Eye (tissue), 1 donor: ENCODE data around the gene RAB9B.

Experiments used
- DNase-seq: peaks from one replicate; pipeline ENCODE4 v3.0.0-alpha.2; 2015

RAB9B gene

DNA sequence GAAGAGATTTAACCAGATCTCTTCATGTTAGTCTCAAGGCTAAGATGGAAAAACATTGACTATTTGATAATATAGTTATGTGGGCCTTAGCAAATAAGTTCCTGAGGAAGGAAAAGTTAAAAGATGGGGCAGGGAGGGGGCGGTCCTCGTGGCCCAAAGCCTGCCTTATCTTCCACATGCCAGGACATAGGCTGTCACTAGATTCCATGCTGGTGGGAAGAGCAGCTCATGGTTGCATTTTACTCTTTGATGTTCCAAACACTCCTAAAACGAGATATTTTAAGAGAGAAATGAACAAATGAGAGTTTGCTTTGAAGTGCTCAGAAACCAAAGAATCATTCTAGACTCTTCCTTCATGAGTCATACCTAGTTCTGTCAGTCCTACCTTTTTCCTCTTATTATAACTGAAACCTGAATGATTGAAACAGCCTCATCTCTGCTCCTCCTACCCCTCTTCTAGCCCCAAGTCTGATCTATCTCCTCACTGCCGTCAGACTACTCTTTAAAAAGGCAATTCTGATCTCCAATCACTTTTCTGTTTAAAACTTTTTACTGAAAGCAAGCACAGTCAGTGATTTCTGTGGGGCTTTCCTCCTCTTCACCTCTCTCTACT, 25.1 kb downstream of the RAB9B start:
- DNase-seq = no peak

GRCh38 chrX:103805860-103806259, 26.2 kb downstream of the RAB9B start:
- DNase-seq = no peak

DNA sequence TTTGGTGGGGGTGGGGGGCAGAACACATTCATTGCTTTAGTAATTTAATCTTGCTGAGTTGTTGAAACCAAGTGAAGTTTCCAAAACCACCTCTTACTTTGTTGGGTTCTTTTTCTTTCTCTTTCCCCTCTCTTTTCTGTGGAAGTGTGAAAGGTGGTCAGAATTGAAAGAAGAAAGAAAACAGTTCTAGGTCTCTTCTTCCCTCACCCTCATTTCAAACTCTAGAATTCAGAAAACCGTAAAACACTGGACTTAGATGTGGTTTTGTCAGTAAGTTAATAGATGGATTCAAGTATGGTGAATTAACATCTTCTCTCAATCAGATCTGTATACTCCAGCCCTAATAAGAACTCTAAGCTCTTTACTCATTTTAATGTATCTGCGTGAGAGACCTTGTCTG, 31.7 kb downstream of the RAB9B start:
- DNase-seq = no peak

GRCh38 chrX:103797691-103798090, 34.4 kb downstream of the RAB9B start:
- DNase-seq = no peak

- no peak for DNase-seq
Measured at GRCh38 chrX:103794119-103794518, 37.9 kb downstream of the RAB9B start.

DNA sequence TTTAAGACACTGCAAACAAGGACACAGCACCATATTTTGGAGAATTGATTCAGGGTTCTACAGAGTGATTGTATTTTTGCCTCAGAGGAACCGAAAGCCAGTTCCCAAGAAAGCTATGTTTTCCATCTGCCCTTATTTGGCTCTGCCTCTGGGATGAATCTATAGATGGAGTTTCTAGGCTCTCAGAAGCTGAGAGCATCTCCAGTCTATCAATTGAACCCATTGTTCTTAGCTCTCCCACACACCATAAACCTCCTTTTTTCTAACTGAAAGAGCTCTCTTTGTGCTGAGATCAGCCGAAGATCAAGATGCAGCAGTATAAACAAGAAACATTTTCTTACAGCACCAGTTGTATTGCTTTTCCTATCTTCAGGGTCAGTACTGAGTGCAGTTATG, 38.5 kb downstream of the RAB9B start:
- no peak for DNase-seq

DNA sequence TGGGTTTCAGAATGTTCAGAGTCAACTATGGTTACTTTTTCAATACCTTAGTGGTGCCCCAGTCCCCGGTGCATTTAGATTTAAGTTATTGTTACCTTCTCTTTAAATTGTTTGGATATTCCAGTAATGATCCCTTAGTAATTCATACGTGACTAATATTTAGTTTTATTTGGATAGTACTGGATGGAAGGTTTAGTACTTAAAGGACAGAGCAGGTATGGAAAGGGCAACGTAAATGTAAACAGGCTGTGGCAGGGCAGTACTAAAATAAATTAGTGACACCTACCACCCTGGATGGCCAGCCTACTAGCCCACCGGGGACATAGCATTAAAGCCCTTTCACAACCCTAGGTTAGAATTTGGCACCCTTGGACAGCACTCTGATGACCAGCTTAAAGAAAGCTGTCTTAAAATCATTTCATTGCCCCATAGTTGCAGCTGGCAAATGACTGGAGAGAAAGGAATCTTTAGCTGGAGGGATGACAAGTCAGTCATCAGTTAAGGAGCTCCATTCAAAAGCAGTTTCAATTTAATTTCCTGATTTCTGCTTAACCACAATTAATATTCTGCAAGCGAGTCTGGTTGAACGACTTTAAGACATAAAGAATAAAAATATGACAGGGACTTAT, 39.0 kb downstream of the RAB9B start:
- no peak for DNase-seq

GRCh38 chrX:103791826-103792485, 40.1 kb downstream of the RAB9B start:
- no peak for DNase-seq

DNA sequence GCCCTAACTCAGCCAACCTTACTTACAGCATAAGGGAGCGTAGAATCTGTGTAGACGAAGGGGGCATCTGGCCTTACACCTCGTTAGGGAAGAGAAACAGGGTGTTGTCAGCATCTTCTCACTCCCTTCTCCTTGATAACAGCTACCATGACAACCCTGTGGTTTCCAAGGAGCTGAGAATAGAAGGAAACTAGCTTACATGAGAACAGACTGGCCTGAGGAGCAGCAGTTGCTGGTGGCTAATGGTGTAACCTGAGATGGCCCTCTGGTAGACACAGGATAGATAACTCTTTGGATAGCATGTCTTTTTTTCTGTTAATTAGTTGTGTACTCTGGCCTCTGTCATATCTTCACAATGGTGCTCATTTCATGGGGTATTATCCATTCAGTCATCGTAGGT, 40.8 kb downstream of the RAB9B start:
- DNase-seq = no peak

DNA sequence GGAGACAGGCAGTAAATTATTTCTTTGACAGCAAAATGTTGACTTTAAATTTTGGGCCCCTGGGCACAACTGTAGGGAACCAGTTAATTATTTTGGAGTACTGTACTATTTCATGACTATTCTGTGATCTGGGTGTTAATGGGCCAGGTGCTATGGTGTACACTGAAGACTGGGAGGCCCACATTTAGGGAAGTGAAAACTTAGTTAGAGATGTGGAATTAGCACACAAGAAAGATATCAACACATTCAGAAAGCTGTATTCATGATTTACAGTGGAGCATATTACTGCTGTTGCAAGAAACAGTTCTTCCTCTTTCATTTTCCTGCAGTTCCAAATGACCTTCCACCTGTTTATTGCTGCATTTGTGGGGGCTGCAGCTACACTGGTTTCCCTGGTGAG, 43.1 kb downstream of the RAB9B start:
- DNase-seq = no peak

- no peak for DNase-seq
Measured at GRCh38 chrX:103783971-103784370, 48.1 kb downstream of the RAB9B start.

DNA sequence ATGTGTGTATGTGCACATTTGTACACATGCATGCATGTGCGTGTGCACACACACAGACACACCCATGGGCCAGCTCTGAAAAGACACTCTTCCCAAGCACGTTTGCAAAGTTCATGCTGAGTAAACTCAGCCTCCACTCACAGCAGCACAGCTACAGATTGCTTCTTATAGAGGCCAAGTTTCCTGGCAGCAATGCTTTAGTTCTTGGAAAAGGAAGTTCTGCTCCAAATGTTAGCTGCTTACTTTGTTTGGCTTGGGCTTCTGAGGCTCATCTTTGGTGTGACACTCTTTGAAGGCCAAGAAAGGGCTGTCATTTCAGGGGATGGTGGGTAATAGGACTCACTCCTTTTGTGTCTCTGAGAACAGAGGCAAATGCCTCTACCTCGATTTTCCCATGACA, 48.9 kb downstream of the RAB9B start:
- DNase-seq = no peak

DNA sequence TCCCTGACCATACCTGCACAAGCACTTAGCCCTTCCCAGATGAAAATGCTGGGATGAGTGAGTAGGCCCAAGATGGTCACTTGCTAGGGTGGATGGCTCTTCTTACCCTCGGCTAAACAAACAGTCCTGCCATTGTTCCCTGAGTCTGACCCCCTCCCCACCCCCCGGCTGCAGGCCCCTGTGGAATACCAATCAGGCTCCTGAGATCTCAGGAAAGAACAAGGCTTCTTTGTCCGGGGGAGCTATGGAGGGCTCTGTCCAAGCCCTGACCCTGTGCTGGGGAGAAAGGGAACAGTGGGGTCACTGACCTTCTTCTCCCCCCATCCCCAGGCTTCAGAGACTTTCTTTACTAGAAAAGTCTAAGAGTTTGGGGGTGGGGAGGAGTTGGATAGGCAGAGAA, 49.4 kb downstream of the RAB9B start:
- DNase-seq = no peak

DNA sequence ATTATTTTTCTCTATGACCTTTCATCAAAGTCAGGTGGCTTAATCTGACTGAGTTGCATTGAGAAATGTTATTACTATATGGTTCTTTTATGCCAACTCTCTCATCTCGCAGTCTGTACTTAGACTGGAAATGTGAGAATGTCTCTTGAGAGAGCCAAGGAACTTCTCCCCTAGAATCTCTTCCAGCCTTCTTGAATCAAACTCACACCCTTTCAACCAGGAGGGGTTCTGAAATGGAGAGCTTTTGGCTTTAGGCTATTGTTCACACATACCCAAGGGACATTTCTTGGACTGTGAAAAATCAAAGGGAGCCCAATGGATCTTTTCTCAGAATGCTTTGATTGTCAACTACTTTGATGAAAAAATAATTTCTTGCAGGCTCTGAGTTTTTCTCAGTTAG, 50.4 kb downstream of the RAB9B start:
- no peak for DNase-seq

- no peak for DNase-seq
Measured at GRCh38 chrX:103781062-103781402, 51.0 kb downstream of the RAB9B start.

- DNase-seq = no peak
Measured at GRCh38 chrX:103780336-103781061, 51.6 kb downstream of the RAB9B start.

DNA sequence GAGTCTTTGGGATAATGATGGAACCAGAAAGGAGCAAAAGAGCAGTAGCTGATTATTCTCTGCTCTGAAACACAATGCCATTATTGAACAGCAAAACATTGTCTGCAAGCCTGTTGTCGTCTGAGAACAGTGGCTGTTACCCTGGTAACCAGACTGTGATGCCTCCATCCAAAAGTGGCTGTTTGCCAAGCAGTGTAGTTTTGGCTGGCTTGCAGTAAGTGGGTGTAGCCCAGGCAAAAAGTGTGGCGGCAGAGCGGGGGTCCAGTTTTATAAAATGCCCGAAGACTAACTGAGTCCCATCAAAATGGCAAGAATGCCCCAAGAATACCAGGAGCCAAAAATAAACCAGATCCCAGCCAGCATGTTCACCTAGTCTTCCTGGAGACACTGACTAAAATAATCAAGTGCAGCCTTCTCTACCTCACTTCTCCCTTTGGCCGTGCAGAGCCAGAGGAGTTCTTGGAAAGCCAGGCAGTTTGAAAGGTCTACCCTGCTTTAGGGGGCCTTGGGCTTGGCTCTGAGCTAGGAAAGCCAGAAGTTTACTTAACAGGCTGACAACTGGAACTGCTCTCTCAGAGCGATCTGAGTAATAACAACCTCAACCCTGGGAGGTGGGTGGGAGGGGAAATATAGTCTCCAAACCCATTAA, 52.8 kb downstream of the RAB9B start:
- peak; percentile 60 for DNase-seq

- DNase-seq = no peak
Measured at GRCh38 chrX:103776546-103776945, 55.5 kb downstream of the RAB9B start, which contains the start of gene PLP1. Gene PLP1, plus strand, starts transcription at chrX:103776840. Its CDS starts 156 bp downstream, at chrX:103776996.

GRCh38 chrX:103774070-103774642, 57.9 kb downstream of the RAB9B start:
- no peak for DNase-seq

GRCh38 chrX:103773445-103773844, 58.6 kb downstream of the RAB9B start:
- no peak for DNase-seq
